ENCODE data around the gene CYFIP2.

DNA sequence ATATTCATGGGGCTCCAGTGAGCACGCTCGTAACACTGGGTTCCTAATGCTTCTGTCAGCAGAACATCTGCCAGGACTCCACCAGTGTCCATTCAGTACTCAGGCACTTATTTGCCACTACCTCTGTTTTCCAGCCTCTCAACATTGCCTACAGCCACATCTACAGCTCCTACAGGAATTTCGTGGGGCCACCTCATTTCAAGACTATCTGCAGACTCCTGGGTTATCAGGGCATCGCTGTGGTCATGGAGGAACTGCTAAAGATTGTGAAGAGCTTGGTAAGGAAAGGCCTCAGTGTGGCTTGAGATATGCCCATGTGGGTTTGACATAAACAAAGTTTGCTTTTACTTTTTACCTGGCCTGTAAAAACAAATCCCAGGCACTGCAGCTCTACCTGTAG lies 92.9 kb downstream of the CYFIP2 start:
- TF ChIP-seq EZH2 (IDR thresholded peaks at IDR 0.05; ENCODE audit: insufficient read depth, poor library complexity, severe bottlenecking) (no peak), EZH2phosphoT487 (IDR thresholded peaks at IDR 0.05; ENCODE audit: insufficient read depth, low read depth) (no peak)
